ENCODE measurements around the gene SLK.

Gene SLK

GRCh38 chr10:104052431-104052830 lies 85.5 kb downstream of the SLK start:
- no peak for DNase-seq (ENCODE audit: low spot score)

- no peak for DNase-seq (ENCODE audit: low spot score)
Measured at GRCh38 chr10:104053201-104053600, 86.3 kb downstream of the SLK start.

GRCh38 chr10:104054430-104054829 lies 87.5 kb downstream of the SLK start:
- no peak for DNase-seq (ENCODE audit: low spot score)

GRCh38 chr10:104056619-104057273 lies 89.8 kb downstream of the SLK start:
- DNase-seq (ENCODE audit: low spot score): no peak

GRCh38 chr10:104057717-104058116 lies 90.8 kb downstream of the SLK start:
- DNase-seq (ENCODE audit: low spot score): no peak

GRCh38 chr10:104059364-104059763 lies 92.4 kb downstream of the SLK start:
- no peak for DNase-seq (ENCODE audit: low spot score)

GRCh38 chr10:104061196-104061595 lies 94.3 kb downstream of the SLK start:
- no peak for DNase-seq (ENCODE audit: low spot score)

GRCh38 chr10:104065748-104066147 lies 98.8 kb downstream of the SLK start:
- no peak for DNase-seq (ENCODE audit: low spot score)

GRCh38 chr10:104066945-104067344 lies 100.0 kb downstream of the SLK start:
- DNase-seq (ENCODE audit: low spot score): no peak

- DNase-seq (ENCODE audit: low spot score): no peak
Measured at GRCh38 chr10:104067525-104067924, 100.6 kb downstream of the SLK start.

GRCh38 chr10:104069613-104070012 lies 102.7 kb downstream of the SLK start:
- DNase-seq (ENCODE audit: low spot score): no peak

- no peak for DNase-seq (ENCODE audit: low spot score)
Measured at GRCh38 chr10:104072786-104073185, 105.8 kb downstream of the SLK start.

GRCh38 chr10:104074505-104074904 lies 107.6 kb downstream of the SLK start:
- no peak for DNase-seq (ENCODE audit: low spot score)

GRCh38 chr10:104076743-104077160 lies 109.8 kb downstream of the SLK start:
- DNase-seq (ENCODE audit: low spot score): peak; percentile 8

GRCh38 chr10:104077247-104077646 lies 110.3 kb downstream of the SLK start:
- no peak for DNase-seq (ENCODE audit: low spot score)

- no peak for DNase-seq (ENCODE audit: low spot score)
Measured at GRCh38 chr10:104077663-104078151, 110.8 kb downstream of the SLK start.
